Ectodermal cell (in vitro differentiated cells): ENCODE results near the gene NDUFV1.

Experiments
- H3K27ac ChIP-seq: 2 replicates; pipeline ENCODE4 v1.7.0; 2013; ENCODE audit warnings: mild to moderate bottlenecking, low read depth, low read length; ENCODE audit not compliant: insufficient read depth, poor library complexity, severe bottlenecking
- H3K27me3 ChIP-seq: 2 replicates; pipeline ENCODE4 v1.7.0; 2013; ENCODE audit warnings: mild to moderate bottlenecking, low read length; ENCODE audit not compliant: insufficient read depth, control insufficient read depth, poor library complexity, severe bottlenecking
- H3K36me3 ChIP-seq: one replicate; pipeline ENCODE4 v1.7.0; 2013; ENCODE audit warnings: low read length; ENCODE audit not compliant: control insufficient read depth, insufficient read depth
- H3K4me1 ChIP-seq: one replicate; pipeline ENCODE4 v1.7.0; 2013; ENCODE audit warnings: low read length; ENCODE audit not compliant: control insufficient read depth, insufficient read depth
- H3K4me3 ChIP-seq: 2 replicates; pipeline ENCODE4 v1.7.0; 2013; ENCODE audit warnings: low read depth, low read length, control low read depth; ENCODE audit not compliant: insufficient read depth
- H3K9me3 ChIP-seq: 2 replicates; pipeline ENCODE4 v1.7.0; 2013; ENCODE audit warnings: mild to moderate bottlenecking, low read length, moderate library complexity; ENCODE audit not compliant: control insufficient read depth
- WGBS, 2 experiments: methylation state at CpG; one replicate each; pipeline ENCODE4 v1.1.7; 2013; ENCODE audit warnings: missing lambda C conversion rate in 2 of 2; 5-methylcytosine and 5-hydroxymethylcytosine counted together

The NDUFV1 gene

DNA sequence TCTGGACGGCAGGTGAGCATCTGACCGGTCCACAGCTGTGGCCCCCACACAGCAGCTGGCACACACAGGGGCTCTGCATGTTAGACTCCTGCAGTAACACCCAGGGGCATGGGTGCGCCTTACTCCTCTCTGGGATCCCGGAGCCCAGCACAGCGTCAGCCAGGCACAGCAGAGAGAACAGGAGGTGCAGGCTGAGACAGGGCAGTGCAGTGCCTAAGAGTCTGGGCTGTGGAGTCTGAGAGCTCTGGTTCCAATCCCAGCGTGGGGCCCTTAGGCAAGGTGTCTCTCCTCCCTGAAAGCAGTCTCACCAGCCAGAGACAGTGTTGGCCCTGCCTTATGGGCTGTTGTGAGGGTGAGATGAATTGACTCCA is 20.7 kb downstream of the NDUFV1 start:
- Histone ChIP-seq H3K36me3 (no peaks in the 10 kb centered on the region), H3K27ac (no peak overlapping the region), H3K27me3 (no peaks in the 10 kb centered on the region), H3K9me3 (no peaks in the 10 kb centered on the region), H3K4me3 (no peak overlapping the region), H3K4me1 (peaks cover 15% of the 10 kb centered on the region)
- WGBS, 2 experiments = 92 to 94% methylated on average over 6 of the region's 6 CpGs

DNA sequence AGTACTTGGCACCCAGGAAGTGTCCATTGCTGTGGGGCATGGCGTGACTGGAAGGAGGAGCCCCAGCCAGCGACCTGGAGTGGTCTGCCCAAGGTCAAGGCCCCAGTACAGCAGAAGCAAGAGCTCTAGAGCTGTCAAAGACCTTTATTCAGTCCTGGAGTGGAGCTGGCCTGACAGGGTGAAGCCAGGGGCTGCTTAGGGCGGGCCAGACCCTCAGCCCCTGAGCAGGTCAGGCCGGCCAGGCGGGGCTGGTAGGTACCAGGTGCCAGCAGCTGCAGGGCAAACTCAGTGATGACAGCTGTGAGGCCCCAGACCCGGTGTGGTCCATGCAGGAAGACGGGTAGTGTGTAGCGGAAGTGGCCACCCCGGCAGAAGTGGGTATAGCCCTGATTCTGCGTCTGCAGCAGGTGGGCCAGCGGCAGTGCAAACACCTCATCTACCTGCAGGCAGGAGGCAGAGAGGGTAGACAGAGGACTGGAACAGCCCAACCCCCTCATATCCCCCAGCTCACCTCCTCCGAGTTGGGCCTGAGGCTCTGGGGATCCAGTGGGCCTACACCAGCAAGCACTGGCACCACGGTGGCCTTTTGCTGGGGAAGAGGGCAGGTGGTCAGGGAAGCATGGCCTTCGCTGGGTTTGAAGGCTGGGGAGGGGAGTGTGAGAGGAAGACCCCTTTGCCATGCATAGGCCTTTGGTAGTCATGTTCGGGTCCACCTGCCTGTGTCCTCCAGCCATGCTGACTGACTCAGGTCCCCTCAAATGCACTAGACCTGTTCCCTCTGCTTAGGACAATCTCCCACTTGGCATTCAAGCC is 21.3 kb downstream of the NDUFV1 start:
- WGBS, 2 experiments = 91 to 92% methylated on average over 15 of the region's 15 CpGs
- H3K4me1 ChIP-seq = peaks cover 15% of the 10 kb centered on the region
- no peak overlapping the region for H3K27ac ChIP-seq

DNA sequence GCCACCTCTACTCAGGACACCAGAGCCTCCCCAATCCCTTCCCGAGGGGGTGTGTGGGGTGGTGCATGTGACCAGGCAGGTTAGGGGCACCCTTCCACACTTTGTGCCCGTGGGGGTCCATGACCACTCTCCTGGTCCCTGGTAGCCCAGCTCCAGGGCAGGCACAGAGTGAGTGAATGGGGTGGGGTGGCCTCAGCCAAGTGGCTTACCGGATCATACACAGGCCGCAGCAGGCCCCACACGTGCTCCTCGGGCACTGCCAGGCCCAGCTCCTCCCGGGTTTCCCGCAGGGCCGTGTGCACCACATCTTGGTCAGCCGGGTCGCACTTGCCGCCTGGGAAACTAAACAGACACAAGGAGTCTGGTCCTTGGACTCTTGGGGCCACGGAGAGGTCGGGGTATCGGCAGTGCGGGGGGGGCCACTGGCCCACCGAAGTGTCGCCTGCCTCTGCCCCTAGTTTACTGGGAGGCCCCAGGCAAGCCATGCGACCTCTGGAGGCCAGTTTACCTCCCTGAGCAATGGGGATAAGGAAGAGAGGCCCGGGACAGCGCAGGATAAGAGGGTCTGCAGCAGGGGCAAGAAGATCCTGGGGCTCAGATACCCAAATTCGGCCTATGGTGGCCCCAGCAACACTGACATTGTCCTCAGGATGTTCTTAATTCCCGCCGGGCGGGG is 22.1 kb downstream of the NDUFV1 start:
- peaks cover 15% of the 10 kb centered on the region for H3K4me1 ChIP-seq
- peak overlapping the region; percentile 71 for H3K4me3 ChIP-seq
- WGBS, 2 experiments = 56 to 57% methylated on average over 25 of the region's 25 CpGs
- H3K9me3 ChIP-seq = no peaks in the 10 kb centered on the region
- H3K36me3 ChIP-seq = no peaks in the 10 kb centered on the region
- H3K27ac ChIP-seq = no peak overlapping the region
- H3K27me3 ChIP-seq = no peaks in the 10 kb centered on the region

More for the DNA sequence above, 21.3 kb downstream of the NDUFV1 start:
- Histone ChIP-seq H3K9me3 (no peaks in the 10 kb centered on the region), H3K4me3 (no peak overlapping the region), H3K27me3 (no peaks in the 10 kb centered on the region), H3K36me3 (no peaks in the 10 kb centered on the region)

DNA sequence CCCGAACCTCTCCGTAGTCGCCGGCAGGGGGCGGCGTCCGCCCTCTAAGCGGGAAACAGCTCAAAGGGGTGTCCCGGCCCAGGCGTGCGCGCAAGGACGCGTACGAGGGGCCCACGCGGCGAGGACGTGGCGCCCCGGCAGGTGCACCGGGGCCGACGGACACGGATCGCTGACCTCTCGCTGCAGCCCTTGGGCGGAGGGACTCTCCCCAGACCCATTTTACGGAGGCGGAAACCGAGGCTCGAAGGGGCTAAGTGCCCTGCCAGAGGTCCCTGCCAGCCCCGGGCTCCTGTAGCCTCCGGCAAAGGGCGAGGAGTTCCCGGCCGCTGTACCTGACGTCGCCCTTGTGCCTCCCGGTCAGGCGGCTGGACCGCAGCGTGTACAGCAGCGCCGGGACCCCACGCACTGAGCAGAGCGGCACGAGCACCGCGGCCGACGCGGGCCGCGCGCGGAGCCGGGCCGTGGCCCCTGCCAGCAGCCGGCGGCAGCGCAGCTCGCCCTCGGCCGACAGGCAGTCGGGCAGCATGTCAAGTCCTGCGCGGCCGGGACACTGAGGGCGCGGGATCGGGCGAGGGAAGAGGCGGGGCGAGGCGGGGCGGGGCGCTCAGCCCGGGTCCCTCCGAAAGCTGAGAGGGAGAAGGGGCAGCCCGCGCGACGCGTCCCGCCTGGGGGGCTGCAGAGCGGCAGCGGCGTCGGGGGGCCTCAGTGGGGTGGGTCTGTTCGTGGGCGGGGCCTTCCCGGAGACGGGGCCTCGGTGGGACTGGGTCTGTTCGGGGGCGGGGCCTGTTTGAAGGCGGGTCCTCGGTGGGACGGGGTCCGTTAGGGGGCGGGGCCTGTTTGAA is 22.9 kb downstream of the NDUFV1 start, which contains the start of gene NUDT8:
Gene NUDT8 (minus strand): TSS at position 552 of the 842 bp plus-strand sequence. CDS start 26 bp downstream, at position 526.
- Histone ChIP-seq H3K27ac (peak within 1 kb of the TSS; percentile 81), H3K4me1 (peaks cover 15% of the 10 kb centered on the region), H3K4me3 (peak within 1 kb of the TSS; percentile 71), H3K36me3 (no peaks in the 10 kb centered on the region), H3K9me3 (no peaks in the 10 kb centered on the region), H3K27me3 (no peaks in the 10 kb centered on the region)
- 1% methylated on average over 102 of the region's 102 CpGs for WGBS, 2 experiments

DNA sequence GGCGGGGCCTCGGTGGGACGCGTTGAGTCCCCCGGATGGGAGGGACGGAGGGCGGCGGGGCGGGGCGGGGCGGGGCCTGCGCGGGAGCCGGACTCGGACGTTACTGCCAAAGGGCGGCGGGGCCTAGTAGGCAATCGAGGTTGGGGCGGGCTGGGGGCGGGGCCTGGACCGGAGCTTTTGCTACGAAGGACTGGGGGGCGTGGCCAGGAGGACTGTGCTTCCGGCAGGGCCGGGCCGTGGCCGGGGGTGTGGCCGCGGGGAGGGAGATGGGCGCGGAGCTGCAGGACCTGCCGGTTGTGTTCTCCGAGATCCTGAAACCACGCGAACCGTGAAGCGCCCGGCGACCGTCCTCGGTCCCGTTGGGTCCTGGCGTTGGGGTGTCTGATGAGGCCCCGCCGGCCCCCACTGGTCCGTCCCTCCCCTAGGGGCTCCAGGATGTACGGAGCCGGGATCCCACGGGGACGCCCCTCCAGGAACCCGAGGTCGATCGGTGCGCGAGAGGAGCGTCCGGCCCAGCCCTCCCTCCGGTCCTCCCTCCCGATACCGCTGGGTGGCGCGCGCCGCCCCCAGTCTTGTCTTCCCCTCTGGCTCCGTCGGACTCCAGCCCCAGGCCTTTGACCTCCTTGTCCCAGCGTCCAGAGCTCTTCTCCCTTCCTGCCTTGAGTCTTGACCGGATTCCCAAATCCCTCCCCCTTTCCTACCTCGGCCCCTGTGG is 23.6 kb downstream of the NDUFV1 start:
- Histone ChIP-seq H3K27ac (peak overlapping the region; percentile 81), H3K4me1 (peaks cover 15% of the 10 kb centered on the region), H3K36me3 (no peaks in the 10 kb centered on the region), H3K4me3 (peak overlapping the region; percentile 71), H3K9me3 (no peaks in the 10 kb centered on the region), H3K27me3 (no peaks in the 10 kb centered on the region)
- 1% methylated on average over 70 of the region's 70 CpGs for WGBS, 2 experiments

DNA sequence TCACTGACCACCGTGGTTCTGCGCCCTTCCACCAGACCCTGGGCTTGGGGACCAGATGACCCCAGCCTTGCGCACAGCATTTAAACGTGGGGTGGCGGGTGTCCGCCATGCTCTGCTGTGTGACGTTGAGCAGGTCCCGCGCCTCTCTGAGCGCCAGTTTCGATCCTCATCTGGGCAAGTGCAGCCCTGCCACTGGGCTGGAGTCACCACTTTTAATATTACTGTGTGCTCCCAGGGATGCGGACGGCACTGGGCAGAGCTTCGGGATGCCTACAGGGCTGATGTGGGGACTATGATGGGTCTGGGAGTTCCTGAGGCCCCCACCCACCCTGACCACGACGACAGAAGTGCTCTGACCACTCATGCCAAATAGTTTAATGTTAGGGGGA is 24.2 kb downstream of the NDUFV1 start:
- peak overlapping the region; percentile 44 for H3K27ac ChIP-seq
- H3K36me3 ChIP-seq = no peaks in the 10 kb centered on the region
- WGBS, 2 experiments = 68 to 70% methylated on average over 16 of the region's 16 CpGs
- H3K4me3 ChIP-seq = peak overlapping the region; percentile 71
- peaks cover 15% of the 10 kb centered on the region for H3K4me1 ChIP-seq
- H3K9me3 ChIP-seq = no peaks in the 10 kb centered on the region
- no peaks in the 10 kb centered on the region for H3K27me3 ChIP-seq

DNA sequence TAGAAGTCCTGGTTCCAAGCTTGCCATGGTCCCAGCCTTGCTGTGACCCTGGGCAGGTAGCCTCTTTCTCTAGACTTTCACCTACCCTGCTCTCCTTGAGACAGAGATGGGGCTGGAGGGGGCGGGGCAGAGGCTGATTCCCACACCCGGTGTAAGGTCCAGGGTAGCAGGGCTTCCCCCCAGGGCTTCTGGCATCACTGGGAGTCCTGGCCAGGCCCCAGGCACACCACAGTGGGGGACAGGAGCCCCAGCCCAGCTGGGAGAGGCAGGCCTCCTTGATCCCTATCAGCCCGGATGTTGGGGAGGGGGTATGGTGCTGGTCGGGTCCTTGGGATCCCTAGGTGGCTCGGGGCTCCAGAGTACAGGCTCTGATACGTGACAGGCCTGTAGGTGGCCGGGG is 24.7 kb downstream of the NDUFV1 start:
- H3K27me3 ChIP-seq = no peaks in the 10 kb centered on the region
- H3K27ac ChIP-seq = no peak overlapping the region
- H3K4me1 ChIP-seq = peaks cover 15% of the 10 kb centered on the region
- no peaks in the 10 kb centered on the region for H3K9me3 ChIP-seq
- WGBS, 2 experiments = 79 to 81% methylated on average over 7 of the region's 7 CpGs
- H3K36me3 ChIP-seq = no peaks in the 10 kb centered on the region
- H3K4me3 ChIP-seq = no peak overlapping the region

DNA sequence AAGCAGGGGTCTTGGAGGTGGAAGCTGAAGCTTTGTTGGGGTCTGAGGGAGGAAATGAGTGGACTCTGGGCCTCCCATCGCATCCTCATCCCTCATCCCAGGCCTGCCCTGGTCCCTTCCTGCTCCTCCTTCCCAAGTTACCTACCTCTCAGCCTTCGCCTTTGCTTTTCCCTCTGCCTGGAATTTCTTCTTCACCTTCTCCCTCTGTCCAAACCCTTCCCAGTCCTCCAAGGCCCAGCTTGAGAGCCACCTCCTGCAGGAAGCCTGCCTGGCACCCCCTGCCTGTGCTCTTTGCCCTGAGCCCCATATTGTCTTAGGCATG is 25.1 kb downstream of the NDUFV1 start:
- Histone ChIP-seq H3K9me3 (no peaks in the 10 kb centered on the region), H3K27ac (no peak overlapping the region), H3K4me1 (peaks cover 15% of the 10 kb centered on the region), H3K36me3 (no peaks in the 10 kb centered on the region), H3K27me3 (no peaks in the 10 kb centered on the region), H3K4me3 (no peak overlapping the region)
- WGBS, 2 experiments = 95 to 99% methylated on average over 2 of the region's 2 CpGs

DNA sequence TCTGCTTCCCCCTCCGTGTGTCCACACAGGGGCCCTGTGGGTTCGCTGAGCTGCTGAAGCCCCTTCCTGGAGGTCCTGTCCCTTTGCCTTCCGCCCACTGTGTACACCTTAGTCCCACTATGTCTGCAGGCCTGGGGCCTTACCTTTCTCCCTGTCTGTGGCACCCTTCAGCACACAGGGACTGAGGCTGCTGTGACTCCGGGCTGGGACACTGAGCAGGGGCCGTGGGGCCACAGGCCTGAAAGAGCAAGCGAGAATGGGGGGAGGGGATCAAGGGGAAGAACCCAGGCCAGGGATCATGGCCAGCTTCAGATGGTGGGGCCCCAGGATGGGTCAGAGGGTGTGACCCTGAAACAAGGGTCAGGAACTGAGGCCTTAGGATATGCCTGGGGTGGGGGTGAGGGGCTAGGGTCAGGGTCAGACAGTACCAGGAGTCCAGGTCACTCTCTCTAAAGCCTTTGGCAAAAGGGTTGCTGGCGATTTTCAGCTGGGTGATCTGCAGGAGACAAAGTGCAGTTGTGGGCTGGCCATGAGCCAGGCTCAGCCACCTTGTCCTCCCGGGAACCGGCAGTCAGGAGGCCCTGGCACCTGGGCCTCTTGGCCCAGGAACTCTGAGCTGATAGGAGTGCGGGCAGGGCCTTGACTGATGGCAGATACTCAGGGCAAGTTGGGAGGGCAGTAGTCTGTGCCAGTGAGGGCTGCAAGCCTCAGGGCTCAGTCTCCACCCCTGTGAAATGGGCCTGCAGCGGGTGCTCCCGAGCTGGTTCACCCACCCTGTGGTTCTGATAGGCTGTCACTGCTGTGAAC is 25.6 kb downstream of the NDUFV1 start:
- Histone ChIP-seq H3K9me3 (no peaks in the 10 kb centered on the region), H3K4me3 (no peak overlapping the region), H3K4me1 (peaks cover 15% of the 10 kb centered on the region), H3K36me3 (no peaks in the 10 kb centered on the region), H3K27me3 (no peaks in the 10 kb centered on the region), H3K27ac (no peak overlapping the region)
- WGBS, 2 experiments = 89 to 91% methylated on average over 12 of the region's 12 CpGs
